ENCODE data around the gene SEMA6A.

- TF ChIP-seq RARB (CRISPR knock-in tag; IDR thresholded peaks at IDR 0.05) (no peak), TCF4 (CRISPR knock-in tag; IDR thresholded peaks at IDR 0.05; ENCODE audit: borderline replicate concordance) (no peak), ARNTL (CRISPR knock-in tag; IDR thresholded peaks at IDR 0.05; ENCODE audit: borderline replicate concordance, low read depth) (no peak), ZFP30 (CRISPR knock-in tag; IDR thresholded peaks at IDR 0.05) (no peak), ZNF70 (CRISPR knock-in tag; IDR thresholded peaks at IDR 0.05) (no peak), GLIS3 (CRISPR knock-in tag; IDR thresholded peaks at IDR 0.05) (no peak), TOX (CRISPR knock-in tag; IDR thresholded peaks at IDR 0.05; ENCODE audit: borderline replicate concordance) (no peak), ZFP3 (CRISPR knock-in tag; IDR thresholded peaks at IDR 0.05) (no peak)
Measured at GRCh38 chr5:116598911-116599310, 24.3 kb upstream of the SEMA6A start.
